ENCODE data around the gene ITGA6.
A peak's percentile ranks its signal among the peaks of the same experiment; 100 is the strongest.

Gene ITGA6

DNA sequence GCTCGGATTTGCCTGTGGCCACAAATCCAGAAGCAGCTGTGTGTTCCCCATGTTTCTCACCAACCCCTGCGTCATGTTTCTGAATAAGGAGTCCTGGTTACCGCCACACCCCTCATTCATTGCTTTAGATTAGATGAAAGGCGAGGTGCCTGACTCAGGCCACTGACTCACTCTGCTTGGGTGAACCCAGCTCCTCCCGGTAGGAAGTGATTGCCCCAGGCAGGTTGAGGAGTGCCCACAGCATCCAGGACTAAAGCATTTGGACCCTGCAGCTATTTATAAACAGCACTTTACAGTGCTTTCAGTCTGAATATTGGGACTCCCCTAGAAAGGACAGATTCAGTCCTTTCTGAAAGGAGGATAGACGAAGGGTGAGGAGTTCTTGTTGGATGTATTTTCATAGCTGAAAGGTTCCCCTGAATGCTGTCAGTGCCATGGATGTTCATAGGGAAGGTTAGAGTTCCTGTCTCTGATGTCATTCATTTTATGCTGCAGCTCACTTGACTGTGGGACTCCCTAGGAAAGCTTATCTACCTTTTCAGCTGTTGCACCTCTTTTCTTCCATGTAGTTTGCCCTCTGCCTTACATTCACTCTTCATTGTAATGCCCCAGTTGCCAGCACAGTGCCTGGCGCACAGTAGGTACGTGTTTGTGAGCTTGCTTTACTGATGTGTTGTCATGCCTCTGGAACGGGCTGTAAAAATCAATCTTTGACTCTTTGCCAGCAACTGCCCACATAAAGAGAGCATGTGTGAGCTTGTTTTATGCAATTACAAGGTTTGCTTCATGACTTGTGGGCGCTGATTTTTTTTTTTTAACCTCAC, 14.9 kb downstream of the ITGA6 start:
- DNase-seq = peak; percentile 94

GRCh38 chr2:172445851-172446250, 18.5 kb downstream of the ITGA6 start:
- no peak for DNase-seq

DNA sequence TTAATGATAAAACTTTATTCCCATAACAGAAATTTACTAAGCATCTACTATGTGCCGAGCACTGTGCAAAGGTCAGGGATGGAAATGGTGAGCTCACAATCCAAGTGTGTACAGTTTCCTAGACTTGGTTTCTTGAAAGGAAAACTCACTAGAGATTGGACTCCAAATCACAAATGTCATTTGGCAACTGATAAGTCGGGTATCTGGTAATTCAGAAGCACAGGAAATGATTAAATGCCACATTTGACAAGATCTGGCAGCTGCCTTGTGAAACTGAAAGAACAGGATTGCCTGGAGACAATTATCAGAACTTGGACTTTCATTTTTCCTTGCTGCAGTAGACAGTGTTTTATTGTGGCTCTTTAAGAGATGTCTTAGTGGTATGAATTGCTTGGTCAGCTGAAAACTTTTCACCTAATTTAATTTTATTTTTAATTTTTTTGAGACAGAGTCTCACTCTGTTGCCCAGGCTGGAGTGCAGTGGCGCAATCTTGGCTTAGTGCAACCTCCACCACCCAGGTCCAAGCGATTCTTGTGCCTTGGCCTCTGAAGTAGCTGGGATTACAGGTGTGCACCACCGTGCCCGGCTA, 19.2 kb downstream of the ITGA6 start:
- no peak for DNase-seq

GRCh38 chr2:172447811-172448493, 20.6 kb downstream of the ITGA6 start:
- no peak for DNase-seq

- DNase-seq = no peak
Measured at GRCh38 chr2:172448544-172449267, 21.3 kb downstream of the ITGA6 start.

DNA sequence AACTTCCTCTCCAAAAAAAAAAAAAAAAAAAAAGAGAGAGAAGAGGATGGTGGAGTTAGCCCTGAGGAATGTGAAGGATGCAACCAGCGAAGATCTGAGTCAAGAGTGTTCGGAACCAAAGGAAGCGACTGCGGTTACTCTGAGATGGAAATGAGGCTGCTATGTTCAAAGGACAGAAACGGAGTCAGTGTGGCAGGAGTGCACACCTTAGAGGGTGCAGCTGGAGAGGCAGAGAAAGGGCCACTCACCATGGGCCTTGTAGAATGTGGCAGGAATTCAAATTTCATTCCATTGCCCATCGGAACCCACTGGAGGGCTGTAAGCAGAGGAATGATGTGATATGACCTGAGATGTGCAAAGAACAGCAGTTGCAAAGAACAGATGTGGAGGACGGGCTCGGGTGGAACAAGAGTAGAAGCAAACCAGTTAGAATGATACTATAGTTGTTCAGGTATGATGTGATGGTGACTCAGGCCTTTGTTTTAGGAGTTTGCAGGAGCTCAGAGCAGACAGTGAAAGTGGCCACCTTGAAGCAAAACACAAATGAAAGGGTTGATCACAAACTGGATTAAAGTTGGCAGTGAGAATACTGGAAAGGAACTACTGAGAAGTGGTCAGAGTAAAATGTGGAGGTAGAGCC, 22.6 kb downstream of the ITGA6 start:
- DNase-seq = no peak

DNA sequence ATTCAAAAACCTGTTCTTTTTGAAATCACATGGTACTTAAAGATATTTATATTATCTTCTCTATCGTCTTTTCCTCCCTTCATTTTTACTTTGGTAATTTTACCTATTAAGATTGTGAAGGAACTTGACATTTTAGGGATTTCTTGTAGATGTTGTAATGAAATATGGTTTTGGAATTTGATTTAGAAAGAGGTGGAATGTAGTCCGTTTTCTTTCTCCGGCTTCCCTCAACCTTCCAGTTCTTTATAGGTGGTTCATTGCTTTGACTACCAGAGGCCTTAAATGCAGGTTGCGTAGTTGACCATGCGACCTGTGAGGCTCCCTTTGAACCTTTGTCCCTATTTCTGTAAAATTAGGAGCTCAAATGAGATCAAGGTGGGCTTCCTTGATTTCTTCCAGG, 24.5 kb downstream of the ITGA6 start:
- no peak for DNase-seq

GRCh38 chr2:172452845-172453244, 25.5 kb downstream of the ITGA6 start:
- DNase-seq = no peak

- no peak for DNase-seq
Measured at GRCh38 chr2:172454404-172455120, 27.2 kb downstream of the ITGA6 start.

DNA sequence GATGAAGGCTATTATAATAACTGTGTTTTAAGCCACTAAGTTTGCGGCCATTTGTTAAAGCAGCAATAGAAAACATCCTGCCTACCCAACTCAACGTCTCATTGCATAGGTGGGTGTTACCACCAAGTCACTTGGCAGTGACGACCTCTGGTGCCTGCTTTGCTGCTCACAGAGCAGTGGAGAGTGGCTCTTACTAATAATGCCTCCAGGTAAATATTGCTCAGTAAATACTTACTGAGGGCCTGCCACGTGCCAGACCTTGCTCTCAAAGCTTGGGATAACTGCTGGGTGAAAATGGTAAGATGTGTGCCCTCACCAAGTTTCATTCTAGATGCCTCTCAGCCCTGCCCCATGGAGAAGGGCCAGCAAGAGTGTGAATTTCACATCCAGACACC, 27.7 kb downstream of the ITGA6 start:
- no peak for DNase-seq

DNA sequence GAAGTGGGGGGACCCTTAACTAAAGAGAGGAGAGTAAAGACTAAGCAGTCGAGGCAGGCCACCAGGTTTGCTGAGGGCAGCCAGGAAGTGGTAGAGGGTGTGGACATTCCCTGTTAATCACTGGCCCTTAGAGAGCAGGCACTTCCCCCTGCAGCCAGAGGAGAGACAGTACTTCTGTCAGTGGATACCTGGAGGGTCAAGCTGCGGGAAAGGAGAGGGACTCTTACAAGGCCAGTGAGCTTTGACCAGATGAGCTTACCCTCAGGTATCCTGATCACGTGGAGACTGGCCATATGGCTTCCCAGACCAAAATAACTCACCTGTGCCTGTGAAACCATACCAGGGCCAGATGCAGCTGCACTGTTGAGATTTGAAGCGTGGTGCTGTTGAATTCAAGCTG, 28.6 kb downstream of the ITGA6 start:
- DNase-seq = no peak

DNA sequence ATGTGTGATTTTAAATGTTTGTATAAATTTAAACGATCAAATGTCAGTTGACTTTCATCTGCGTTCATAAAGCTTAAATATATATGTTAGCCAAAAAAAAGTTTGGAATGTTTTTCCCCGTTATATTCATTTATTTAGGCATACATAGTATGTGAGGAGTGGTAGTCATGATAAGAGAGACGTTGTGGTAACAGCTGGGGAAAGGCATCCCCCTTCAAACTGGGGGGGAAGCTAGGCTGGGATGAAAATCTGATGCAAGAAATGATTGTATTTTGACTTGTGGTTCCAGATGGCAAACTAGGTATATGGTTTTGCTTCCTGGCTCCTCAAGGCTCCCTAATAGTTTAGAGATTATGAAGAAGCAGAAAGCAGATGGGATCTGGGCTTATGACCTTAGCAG, 30.1 kb downstream of the ITGA6 start:
- no peak for DNase-seq

GRCh38 chr2:172458561-172459124, 31.3 kb downstream of the ITGA6 start:
- DNase-seq = no peak

DNA sequence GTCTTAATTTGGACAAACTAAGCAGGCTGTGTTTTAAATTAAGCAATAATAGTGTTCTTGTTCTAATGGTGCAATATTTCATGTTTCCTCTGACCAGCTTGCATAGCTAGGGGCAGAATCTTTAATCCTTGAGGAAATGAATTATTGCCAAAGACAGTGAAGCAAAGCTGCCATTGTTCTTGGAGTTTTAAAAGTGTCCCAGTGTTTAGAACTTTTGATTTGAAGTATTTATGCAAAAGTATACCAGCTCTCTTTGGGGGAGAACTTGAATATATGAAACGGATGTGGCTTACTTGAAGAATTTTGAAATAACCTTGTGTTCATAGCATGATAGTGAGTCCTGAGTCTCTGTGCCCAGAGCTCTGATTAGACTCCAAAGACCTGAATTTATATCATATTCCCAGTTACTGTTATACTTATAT, 33.4 kb downstream of the ITGA6 start:
- no peak for DNase-seq

DNA sequence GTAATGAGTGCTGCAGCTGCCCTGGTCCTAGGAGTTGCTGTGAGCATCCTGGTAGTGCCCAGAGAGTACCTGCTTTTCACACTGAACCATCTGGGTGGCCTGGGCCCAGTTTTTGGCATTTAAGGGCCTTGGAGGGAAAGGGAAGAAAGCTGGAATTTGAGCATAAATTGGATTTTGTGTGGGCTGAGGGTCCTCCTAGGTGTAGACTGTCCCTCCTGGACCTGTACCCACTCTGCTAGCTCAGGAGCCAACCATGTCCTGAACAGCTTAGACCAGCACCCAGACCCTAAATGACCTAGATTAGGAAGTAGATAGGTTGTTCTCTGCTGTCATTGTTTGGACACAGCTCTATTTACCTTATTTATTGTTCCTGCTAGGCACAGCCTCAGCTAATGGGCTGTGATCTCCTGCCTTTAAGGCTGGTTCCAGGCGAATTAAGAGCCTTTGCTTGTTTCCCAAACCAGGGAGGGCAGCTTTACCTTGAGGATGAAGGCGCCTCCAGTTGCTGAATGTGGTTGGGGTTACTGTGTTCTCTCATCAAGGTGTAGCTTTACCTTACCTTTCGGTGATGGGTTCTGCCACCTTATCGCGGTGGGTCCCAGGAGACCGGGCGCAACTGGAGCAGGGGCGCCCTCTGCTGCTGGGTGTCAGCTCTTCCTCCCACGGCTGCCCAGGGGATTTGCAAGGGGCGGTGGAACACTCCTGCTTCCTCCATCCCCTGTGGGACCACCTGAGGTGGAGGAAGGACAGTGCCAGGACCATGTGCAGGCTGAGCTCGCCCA, 34.4 kb downstream of the ITGA6 start:
- DNase-seq = no peak

- no peak for DNase-seq
Measured at GRCh38 chr2:172462373-172462848, 35.0 kb downstream of the ITGA6 start.

DNA sequence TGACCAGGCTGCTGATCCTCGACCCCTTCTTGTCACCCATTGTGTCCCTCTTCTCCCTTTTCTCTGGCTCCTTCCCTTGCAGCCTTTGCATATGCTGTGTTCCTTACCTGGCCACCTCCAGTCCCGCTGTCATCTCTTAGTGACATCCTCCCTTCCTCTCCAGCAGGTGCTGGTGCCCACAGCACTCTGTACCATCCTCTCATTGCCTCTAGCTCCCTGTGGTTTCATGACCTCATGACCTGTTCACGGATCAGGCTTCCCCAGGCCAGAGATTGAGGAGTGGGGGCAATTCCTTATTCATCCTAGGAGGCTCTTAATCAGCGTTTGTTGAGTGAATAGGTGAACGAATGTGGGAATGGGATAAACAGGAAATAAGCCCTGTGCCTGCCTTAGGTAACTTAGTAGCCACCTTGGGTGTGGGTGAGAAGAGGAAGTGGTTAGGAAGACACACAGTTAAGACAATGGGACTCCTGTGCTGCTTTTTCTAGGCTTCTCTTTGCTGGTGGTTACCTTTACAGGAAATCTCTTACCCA, 35.5 kb downstream of the ITGA6 start:
- no peak for DNase-seq

- no peak for DNase-seq
Measured at GRCh38 chr2:172464400-172465129, 37.2 kb downstream of the ITGA6 start.

DNA sequence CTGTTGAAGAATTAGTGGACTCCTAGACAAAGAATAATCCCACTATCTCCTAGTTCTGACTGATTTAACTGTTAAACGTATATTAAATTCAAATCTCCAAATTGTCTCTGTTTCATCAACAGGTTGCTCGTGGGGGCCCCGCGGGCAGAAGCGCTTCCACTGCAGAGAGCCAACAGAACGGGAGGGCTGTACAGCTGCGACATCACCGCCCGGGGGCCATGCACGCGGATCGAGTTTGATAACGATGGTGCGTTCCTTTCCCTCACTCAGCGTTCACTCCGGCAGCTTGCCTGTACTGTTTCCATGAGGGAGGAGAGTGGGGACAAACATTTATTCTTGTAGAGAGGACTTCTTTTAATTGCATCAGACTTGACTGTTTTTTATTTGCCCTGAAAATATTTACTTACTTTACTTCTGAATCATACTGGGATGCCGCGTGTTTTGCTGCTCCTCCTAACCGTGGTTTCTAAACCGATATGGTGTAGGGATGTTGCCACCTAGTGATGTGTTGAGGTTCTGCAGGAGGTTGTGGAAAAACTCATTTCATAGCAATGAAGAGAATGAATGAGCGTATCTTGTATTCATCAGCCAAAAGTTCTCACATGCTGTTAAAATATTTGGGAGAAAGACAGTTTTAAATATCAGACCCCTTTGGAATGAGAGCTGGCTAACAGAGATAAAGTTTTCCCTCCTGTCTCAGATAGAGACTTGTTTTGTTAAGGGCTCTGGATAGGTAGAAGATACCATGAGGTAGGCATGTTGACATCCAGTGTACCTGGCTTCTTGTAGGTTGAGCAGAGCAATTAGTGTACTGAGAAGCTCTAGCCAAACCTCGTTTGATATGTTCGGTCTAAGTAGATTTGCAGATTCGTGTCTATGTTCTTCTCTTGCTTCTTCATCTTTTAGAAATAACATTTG, 38.3 kb downstream of the ITGA6 start:
- DNase-seq = peak; percentile 49

Measured in amniotic stem cell (primary cell).